Right lung (tissue), 5 donors: Measurements from ENCODE around the gene SEMA5B. TPM values are rescaled to one million over a fixed set of nuclear protein-coding genes. Genes with fewer than 3 reads are reported as not detected.

Experiments used
- DNase-seq, 2 donors: peaks; one replicate each; pipeline ENCODE4 v3.0.0-alpha.2; 2013
- polyA plus RNA-seq, 5 donors: library from polyadenylated mRNA; unstranded; fragments of 120-200 nt; gene quantifications; one replicate each; pipeline versions ENCODE4 v1.2.1 to v1.2.3, GENCODE V29; 2013; ENCODE audit warnings: inconsistent platforms in 1 of 5, low replicate concordance in 1 of 5; ENCODE audit not compliant: insufficient read length in 5 of 5, insufficient read depth in 1 of 5

The SEMA5B gene
- polyA plus RNA-seq, 5 donors = 5.8 to 9.4 (median 6.5) TPM

- no peak for DNase-seq
These were observed 81.4 kb downstream of the SEMA5B start for GRCh38 chr3:122946185-122946584.

- DNase-seq = no peak
These were observed 82.3 kb downstream of the SEMA5B start for GRCh38 chr3:122945230-122945629.

GRCh38 chr3:122944671-122945161 is 82.8 kb downstream of the SEMA5B start:
- DNase-seq = no peak

GRCh38 chr3:122943828-122944190 is 83.8 kb downstream of the SEMA5B start:
- DNase-seq = no peak

GRCh38 chr3:122942937-122943827 is 84.4 kb downstream of the SEMA5B start:
- peak; percentile 60 to 68 for DNase-seq

- DNase-seq = no peak
These were observed 85.3 kb downstream of the SEMA5B start for GRCh38 chr3:122942239-122942638.

GRCh38 chr3:122941228-122942206 is 86.0 kb downstream of the SEMA5B start:
- no peak for DNase-seq

GRCh38 chr3:122940628-122941086 is 86.9 kb downstream of the SEMA5B start:
- DNase-seq = no peak

GRCh38 chr3:122938783-122939425 is 88.7 kb downstream of the SEMA5B start:
- DNase-seq = no peak

- DNase-seq = no peak
These were observed 89.8 kb downstream of the SEMA5B start for GRCh38 chr3:122937745-122938144.

- DNase-seq = no peak
These were observed 90.6 kb downstream of the SEMA5B start for GRCh38 chr3:122936986-122937385.

GRCh38 chr3:122936335-122936734 is 91.2 kb downstream of the SEMA5B start:
- no peak for DNase-seq

GRCh38 chr3:122934251-122934650 is 93.3 kb downstream of the SEMA5B start:
- DNase-seq = no peak

GRCh38 chr3:122932251-122932967 is 95.2 kb downstream of the SEMA5B start:
- no peak for DNase-seq

- DNase-seq = no peak
These were observed 95.9 kb downstream of the SEMA5B start for GRCh38 chr3:122931636-122932035.

- DNase-seq = no peak
These were observed 97.2 kb downstream of the SEMA5B start for GRCh38 chr3:122930063-122930997.

GRCh38 chr3:122929188-122930062 is 98.1 kb downstream of the SEMA5B start:
- DNase-seq = no peak

- DNase-seq = no peak
These were observed 99.0 kb downstream of the SEMA5B start for GRCh38 chr3:122928396-122929187.
